Glomerular visceral epithelial cell (primary cell): Measurements from ENCODE around the gene TIMM10B.

ENCODE experiments used
- DNase-seq: peaks from one replicate; pipeline ENCODE4 v3.0.0-alpha.2; 2016; ENCODE audit errors: extremely low spot score

The TIMM10B gene

DNA sequence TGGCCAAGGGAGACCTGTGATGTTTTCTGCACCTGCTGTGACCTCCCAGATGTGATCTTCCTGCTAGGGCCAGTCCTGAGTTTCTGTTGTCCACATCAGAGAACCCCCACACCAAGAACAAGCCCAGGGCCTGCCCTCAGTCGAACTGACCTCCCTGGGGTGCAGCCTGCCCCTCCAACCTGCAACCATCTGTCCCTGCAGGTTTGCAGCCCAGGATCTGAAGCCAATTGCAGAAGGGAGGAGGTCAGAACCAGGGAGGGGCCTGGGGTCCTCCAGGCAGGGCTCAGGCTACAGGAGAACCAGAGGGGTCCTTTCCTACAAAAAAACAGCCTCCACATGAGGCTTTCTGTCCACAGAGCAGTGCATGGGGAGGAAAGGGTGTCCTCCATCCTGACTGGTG is 8.4 kb upstream of the TIMM10B start:
- DNase-seq: no peak

GRCh38 chr11:6473451-6474412 is 7.6 kb upstream of the TIMM10B start, which contains the start of gene TRIM3:
Gene TRIM3 (minus strand): TSS chr11:6473941. CDS start chr11:6465695, 8,246 bp downstream.
- DNase-seq: peak; percentile 92

DNA sequence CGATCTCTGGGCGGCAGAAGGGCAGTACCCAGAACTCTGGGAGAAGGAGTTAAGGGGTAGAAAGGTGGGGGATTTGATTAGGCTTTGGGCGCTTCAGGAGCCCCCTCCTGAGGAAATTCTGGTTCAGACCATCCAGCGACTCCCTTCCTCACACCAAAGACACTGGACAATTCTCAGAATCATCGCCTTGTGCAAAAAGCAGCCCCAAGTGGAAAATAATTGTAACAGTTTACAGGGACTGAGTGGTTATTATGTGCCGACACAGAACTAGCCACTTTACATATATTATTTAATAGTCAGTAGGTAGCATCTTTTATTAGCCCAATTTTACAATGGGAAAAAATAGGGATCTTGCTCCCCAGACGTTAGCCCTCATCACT is 6.9 kb upstream of the TIMM10B start:
- DNase-seq: no peak

DNA sequence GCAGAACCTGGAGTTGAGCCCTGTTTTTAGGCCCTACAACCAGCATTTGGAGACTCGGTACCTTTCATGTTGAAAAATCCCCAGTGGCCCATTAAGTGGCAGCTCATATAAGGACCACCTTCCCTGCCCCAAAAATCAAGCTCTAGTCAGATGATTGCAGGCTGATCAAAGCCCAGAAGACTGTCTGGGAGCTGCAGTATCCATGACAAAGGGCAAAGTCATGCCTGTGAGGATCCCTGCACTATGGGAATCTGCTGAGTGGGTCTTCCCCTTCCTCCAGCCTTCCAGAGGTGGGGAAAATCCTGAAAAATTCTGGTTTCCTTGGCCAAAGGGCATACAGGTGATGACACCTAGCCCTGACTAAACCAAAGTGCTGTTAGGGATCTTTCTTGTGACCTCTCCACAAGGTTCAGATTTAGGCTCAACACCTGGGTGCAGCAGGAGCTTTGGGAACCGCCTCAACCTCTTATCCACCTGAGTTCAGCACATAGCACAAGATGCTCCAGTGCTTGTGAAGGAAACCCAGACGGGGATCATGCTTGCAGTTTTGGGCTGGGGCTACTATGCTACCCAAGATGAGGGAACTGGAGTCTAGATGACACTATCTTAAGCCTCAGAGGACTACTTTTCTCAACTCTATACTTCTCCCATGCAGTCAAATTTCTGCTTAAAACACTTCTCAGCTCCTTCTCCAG is 6.3 kb upstream of the TIMM10B start:
- DNase-seq: no peak

DNA sequence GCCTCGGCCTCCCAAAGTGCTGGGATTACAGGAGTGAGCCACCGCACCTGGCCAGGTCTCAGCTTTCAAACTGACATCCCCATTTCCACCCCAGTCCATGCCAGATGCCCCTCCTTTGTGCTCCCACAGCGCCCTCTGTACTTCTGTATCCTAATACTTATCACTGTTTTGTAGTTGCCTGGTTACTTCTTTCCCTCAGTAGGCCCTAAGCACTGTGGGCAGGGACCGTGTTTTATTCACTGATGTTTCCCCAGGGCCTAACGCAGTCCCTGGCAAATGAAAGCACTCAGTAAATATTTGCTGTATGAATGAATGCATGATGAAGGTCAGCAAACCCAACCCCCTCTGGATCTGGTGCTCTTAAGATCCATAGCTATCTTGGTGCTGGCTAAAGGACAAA is 5.4 kb upstream of the TIMM10B start:
- no peak for DNase-seq

GRCh38 chr11:6476571-6476970 is 4.7 kb upstream of the TIMM10B start:
- DNase-seq: no peak

GRCh38 chr11:6480299-6480914 is 894 bp upstream of the TIMM10B start:
- DNase-seq: no peak

GRCh38 chr11:6481924-6482275 is 599 bp downstream of the TIMM10B start:
- no peak for DNase-seq

DNA sequence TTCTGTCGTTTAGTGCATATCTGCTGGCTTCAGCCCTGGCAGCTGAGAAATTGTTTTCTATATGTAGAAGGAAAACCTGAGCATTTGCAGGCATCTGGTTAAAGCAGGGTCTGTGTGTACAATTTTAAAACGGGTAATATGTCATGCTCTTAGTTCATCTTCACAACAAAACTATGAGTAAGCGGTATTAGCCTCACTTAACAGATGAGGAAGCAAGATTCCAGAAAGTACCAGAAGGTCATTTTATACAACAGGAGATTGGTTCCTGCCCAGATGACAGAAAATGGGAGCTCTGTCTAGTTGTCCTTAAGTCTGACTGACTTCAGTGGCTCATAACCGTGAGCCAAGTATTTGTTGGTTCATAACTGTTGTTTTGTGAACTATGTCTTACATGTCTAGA is 1.1 kb downstream of the TIMM10B start:
- DNase-seq: no peak

DNA sequence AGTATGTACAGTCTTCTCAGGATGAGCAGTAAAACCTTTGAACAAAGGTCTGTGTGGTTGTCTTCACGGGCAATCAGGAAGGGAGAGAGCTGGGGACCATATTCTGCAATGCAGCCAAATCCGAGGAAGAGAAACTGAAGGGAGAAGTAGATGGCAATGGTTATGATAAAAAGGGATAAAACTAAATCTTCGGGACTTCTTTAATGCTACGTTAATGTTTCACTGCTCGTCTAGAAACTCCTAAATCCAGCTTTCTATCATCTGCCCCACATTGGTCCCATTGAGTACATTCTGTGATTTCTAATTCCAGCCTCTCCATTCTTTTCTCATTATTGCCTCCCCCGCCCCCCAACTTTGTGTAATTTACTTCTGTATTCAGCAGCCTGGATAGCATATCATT is 1.7 kb downstream of the TIMM10B start:
- no peak for DNase-seq

DNA sequence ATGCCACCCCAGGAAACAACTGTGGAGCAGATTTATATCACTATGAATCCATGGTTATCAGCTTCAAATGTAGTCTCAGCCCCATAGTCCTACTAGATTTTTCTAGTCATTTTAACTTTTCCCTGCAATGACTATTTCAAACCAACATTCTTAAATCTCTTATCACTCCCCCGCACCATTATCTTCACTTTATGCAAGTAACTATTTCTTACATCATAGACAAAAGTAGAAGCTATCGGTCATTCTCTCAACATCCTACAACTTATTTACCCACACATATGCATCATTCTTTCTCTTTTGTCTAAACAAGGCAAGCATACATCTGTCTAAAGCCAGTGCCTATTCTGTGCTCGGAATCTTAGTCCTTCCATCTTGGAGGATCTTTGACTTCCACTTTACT is 4.4 kb downstream of the TIMM10B start:
- no peak for DNase-seq

GRCh38 chr11:6486256-6486655 is 5.0 kb downstream of the TIMM10B start:
- no peak for DNase-seq

DNA sequence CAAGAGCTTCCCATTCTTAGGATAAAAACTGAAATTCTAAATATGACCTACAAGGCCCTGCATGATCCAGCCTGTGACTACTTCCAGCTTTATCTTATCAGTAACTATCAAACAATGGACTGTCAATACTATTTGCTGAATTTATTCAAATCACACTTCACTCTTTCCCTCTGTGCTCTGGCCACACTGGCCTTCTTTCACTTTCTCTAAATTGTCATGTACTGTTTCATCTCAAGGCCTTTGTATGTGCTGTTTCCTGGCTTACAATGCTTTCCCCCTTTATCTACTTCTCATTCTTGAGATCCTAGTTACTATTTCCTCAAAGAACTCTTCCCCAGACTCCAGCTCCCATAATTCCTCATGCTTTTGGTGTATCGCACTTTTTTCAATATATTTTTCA is 5.6 kb downstream of the TIMM10B start:
- no peak for DNase-seq

DNA sequence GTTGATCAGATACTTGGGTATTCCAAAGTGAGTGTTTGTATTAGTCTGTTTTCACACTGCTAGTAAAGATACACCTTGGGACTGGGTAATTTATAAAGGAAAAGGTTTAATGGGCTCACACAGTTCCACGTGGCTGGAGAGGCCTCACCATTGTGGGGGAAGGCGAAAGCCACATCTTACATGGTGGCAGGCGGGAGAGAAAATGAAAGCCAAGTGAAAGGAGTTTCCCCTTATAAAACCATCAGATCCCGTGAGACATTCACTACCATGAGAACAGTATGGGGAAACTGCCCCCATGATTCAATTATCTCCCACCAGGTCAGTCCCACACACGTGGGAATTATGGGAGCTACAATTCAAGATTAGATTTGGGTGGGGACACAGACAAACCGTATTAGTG is 7.0 kb downstream of the TIMM10B start:
- no peak for DNase-seq

DNA sequence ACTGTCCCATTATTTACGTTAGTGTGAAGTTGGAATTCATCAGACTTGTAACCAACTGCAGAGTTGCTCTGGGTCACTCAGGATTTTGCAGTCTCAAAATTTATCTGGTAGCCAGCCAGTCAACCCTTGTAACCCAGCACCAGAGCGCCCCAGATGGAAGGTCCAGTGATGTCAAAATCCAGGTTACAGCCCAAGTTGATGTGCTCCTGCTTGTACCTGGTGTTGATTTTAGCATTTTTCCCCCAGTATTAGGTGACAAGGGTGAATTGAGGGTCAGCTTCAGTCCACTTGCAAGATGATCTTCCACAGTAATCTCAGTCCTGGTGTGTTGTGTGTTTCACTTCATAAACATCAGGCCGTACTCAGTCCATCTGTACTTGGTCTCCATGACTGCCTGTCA is 7.5 kb downstream of the TIMM10B start:
- DNase-seq: no peak

GRCh38 chr11:6489306-6489705 is 8.0 kb downstream of the TIMM10B start:
- no peak for DNase-seq

- no peak for DNase-seq
Observed at GRCh38 chr11:6497069-6497839, 16.0 kb downstream of the TIMM10B start, which contains the start of gene DNHD1. Gene DNHD1 (plus strand): TSS chr11:6497280. CDS start chr11:6498216, 936 bp downstream.

DNA sequence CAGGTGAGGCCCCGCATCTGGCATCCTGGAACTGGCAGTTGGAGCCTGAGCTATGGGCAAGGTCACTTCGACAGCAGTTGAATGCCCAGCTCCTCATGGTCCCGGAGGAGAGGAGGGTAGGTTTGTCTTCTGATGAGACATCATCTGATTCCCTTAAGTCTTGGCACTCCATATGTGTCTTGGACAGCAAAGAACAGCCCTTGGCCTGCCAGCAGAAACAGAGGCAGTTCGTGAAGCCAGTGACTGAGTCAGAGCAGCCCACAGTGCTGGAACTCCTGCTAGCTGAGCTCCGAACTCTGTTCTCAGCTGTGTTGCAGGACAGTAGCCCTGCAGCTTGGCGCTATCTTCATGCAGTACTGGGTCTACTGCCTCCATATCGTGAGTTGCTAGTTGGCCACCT is 16.8 kb downstream of the TIMM10B start:
- no peak for DNase-seq

GRCh38 chr11:6498544-6498943 is 17.2 kb downstream of the TIMM10B start:
- no peak for DNase-seq

DNA sequence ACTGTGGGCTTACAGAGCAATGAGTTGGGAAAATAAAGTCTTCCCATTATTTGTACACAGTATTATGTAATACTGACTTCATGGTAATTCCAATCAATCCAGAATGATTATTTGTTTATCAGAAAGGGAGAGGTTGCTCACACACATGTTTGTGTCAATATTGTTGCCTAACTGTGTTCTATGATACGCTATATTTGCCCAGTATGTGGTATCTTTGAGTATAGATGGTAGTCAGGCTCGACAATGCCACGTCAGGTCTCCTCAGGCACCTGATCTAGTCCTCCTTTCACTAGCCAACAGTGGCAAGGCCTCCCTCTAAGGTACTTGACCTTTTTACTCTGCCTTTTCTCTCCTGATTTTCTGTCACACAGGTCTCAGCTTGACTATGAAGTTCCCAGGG is 21.1 kb downstream of the TIMM10B start:
- DNase-seq: no peak

DNA sequence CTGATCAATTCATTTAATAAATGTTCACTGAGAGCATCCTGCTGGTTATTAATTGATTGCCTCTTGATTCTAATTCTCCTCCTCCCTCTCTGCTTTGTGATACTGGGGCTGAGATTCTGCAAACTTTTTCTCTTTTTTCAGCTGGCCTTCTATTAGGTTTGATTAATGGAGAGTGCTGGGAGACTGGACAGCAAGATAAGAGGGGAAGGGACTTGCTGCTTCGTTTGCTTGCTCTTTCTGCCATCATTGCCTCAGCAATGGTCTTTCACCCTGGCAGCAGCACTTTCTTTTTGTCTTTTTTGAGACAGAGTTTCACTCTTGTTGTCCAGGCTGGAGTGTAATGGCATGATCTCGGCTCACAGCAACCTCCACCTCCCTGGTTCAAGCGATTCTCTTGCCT is 22.9 kb downstream of the TIMM10B start:
- no peak for DNase-seq
